HS-27A (cell line): ENCODE data around the gene MRM2.

Experiments
- DNase-seq: peaks from one replicate; pipeline ENCODE4 v3.0.0-alpha.2; 2012; ENCODE audit warnings: low read depth, missing footprints

Gene MRM2

GRCh38 chr7:2222516-2222915 lies 19.5 kb downstream of the MRM2 start:
- DNase-seq, result no peak

GRCh38 chr7:2220954-2221353 lies 21.1 kb downstream of the MRM2 start:
- DNase-seq, result no peak

- no peak for DNase-seq
These were observed 21.5 kb downstream of the MRM2 start for GRCh38 chr7:2220506-2220905.

- DNase-seq, result no peak
These were observed 22.0 kb downstream of the MRM2 start for GRCh38 chr7:2220030-2220429.

- no peak for DNase-seq
These were observed 22.4 kb downstream of the MRM2 start for GRCh38 chr7:2219606-2220005.

GRCh38 chr7:2219136-2219535 lies 22.9 kb downstream of the MRM2 start:
- DNase-seq, result no peak

GRCh38 chr7:2218444-2218785 lies 23.6 kb downstream of the MRM2 start:
- no peak for DNase-seq

GRCh38 chr7:2217716-2218443 lies 24.1 kb downstream of the MRM2 start:
- DNase-seq, result no peak

GRCh38 chr7:2217206-2217605 lies 24.8 kb downstream of the MRM2 start:
- no peak for DNase-seq

GRCh38 chr7:2215851-2216250 lies 26.2 kb downstream of the MRM2 start:
- no peak for DNase-seq

- DNase-seq, result no peak
These were observed 27.4 kb downstream of the MRM2 start for GRCh38 chr7:2214636-2215035.

- DNase-seq, result no peak
These were observed 28.3 kb downstream of the MRM2 start for GRCh38 chr7:2213551-2214215.

- no peak for DNase-seq
These were observed 29.1 kb downstream of the MRM2 start for GRCh38 chr7:2212906-2213305.

GRCh38 chr7:2211926-2212325 lies 30.1 kb downstream of the MRM2 start:
- no peak for DNase-seq

- no peak for DNase-seq
These were observed 30.6 kb downstream of the MRM2 start for GRCh38 chr7:2211259-2211880.

- no peak for DNase-seq
These were observed 31.3 kb downstream of the MRM2 start for GRCh38 chr7:2210551-2211258.

- DNase-seq, result no peak
These were observed 32.1 kb downstream of the MRM2 start for GRCh38 chr7:2209961-2210323.

- no peak for DNase-seq
These were observed 32.7 kb downstream of the MRM2 start for GRCh38 chr7:2209146-2209960.

GRCh38 chr7:2208712-2209111 lies 33.3 kb downstream of the MRM2 start:
- no peak for DNase-seq

GRCh38 chr7:2205036-2205780 lies 36.8 kb downstream of the MRM2 start:
- no peak for DNase-seq

GRCh38 chr7:2204446-2204845 lies 37.6 kb downstream of the MRM2 start:
- no peak for DNase-seq
